M059J (cell line): Measurements from ENCODE around the gene DSE. TPM values are rescaled to one million over a fixed set of nuclear protein-coding genes. Genes with fewer than 3 reads are reported as not detected.

Experiments
- DNase-seq: peaks from one replicate; pipeline ENCODE4 v3.0.0-alpha.2; 2012; ENCODE audit warnings: low read depth
- total RNA-seq: library from RNA; depleted of rRNA; stranded (reverse); fragments of >200 nt; shearing (Covaris generic); gene quantifications from 2 replicates; pipeline ENCODE4 v1.2.3, GENCODE V29; 2014

The DSE gene
- total RNA-seq, 1 experiment from 2014 or later, result 24.5 TPM

DNA sequence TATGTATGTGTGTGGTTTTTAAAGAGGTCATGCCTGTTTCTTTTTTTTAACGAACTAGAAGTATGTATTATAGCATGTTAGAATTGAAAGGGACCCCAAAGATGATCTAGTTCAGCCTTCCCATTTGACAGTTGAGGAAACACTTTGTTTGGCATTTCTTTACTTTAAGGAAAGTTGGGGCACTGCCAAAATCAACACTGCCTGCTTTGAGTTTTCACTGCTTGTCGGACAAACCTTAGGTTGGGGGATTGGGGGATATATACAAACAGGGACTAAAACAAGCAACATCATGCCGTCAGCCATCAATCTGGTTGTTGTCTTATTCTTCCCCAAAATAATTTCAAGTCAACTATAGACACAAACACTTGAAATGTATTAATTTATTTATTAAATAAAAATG lies 76.3 kb downstream of the DSE start:
- DNase-seq, result peak; percentile 48

DNA sequence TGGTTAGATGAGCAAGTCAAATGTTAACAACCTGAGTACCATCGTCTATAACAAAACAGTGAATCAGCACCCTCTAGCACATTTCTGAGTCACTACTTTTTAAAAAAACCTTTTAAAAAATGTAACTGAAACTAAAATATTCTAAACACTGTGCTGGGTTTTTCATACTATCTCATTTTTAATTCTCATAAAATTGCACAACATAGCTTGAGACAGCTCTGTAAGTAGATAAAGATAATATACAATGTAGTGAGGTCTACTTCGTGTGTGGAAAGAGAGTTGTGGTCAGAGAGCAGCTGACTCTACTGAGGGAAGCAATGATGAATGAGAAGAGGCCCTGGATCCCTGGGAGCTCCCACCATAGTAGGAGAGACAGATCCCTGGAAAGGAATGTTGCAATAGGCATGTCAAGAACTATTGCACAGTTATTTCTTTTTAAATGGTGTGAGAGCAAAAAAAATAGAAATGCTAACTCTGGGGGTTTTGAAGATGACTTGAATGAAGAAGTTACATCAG lies 76.8 kb downstream of the DSE start:
- peak; percentile 76 for DNase-seq

DNA sequence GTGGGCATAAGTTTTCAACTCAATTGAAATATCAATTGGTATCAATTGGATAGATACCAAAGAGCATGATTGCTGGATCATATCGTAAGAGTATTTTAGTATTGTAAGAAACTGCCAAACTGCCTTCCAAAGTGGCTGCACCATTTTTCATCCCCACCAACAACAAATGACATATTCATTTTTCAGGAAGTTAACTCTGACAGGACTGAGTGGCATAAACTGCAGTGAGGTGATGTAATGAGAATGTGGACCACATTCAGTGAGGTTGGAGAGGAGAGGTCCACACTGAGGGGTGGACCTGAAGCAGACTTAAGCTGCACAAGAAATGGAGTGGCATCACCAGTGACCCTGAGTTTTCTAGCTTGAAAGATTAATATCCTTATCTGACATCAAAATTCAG lies 78.8 kb downstream of the DSE start:
- DNase-seq, result no peak

DNA sequence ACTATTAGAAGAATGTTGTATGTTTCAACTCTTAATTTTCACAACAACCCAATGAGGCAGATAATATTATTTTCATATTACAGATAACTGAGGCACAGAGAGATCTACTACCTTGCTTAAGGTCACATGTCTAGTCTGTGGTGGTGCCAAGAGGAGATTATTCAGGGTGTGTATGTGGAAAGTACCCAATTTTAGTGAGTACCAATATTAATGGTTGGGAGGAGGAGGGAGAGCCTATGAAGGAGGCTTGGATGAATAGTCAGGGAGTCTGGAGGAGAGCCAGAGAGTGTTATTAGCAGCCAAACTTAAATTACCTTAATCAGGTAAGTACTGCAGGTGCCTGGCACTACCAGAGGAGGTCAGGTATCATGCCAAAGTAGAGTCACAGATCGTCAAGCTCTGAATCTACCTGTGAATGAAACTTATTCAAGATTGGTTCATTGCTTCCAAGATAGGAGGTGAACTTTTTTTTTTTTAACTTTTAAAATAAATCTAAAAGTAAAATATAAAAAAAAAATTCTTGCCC lies 79.5 kb downstream of the DSE start:
- DNase-seq, result no peak

DNA sequence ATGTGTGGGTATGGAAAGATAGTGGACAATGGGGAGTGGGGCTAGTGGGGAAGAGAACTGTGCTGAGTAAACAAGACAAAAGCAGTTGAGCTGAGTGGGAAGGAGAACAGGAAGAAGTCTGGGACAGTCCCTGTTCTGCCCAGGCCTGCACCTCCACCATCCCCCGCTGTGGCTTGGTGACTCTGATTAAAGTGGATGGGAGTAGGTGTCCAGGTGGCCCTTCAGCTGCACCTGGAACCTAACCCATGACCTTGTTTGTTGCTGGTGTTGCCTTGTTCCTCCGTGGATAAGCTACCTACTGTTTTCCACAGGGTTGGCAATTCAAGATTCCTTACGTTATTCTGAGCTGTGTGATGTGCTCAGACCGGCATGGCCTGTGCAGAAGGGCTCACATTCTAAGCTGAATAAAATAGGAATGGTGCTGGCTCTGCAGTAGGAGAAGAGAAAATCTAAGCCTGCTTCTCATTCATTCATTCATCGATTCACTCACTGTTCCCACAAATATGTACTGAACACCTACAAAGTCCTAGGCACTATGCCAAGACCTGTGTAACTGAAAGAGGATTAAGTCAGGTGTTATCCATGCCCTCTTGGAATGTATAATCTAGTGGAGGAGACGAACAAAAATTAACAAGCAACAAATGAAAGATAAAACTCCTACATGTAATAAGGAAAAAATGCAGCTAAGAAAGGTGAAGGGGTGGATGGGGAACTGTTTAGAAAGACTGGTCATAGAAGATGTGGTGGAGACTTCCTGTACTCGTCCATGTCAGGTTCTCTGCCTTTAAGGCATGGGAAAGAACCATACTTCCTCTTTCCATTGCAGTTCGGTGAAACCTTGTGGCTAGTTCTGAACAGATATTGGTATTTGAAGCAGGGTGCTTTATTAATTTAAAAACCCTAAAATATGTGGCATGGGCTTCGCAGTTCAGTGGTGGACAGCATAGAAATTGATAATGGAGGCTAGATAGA lies 80.3 kb downstream of the DSE start:
- DNase-seq, result peak; percentile 5

DNA sequence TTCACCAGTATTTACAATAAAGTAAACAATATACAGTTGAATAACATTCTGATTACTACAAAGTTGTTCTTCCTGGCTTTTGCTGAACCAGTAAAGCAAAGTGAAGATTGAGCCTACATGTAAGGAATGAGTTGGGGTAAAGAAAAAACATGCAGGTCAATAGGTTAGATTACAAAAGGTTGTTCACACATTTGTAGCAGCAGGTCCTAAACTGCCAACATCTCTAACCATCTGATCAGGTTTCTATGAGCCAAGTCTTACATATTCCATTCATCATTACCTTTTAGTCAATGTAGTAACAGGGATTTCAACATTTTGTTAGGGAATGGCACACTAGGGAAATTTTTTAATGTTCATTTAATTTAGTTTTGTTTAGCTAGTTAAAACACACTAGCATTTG lies 81.2 kb downstream of the DSE start:
- DNase-seq, result no peak

DNA sequence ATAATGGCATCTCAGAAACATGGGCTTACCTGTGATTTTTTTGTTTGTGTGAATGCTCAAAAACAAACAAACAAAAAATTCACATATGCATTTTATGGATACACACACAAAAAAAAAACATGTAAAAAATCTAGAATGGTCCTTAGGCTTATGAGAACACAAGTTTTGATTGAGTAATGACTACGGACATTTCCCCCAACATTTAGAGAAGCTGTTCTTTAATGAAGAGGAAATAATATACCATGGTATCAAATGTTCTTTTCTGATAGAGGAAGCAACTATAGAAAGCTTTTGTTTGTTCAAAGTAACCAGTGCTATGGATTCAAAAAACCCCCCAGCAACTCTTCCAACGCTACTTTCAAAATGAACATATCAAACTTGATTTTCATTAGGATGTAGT lies 81.8 kb downstream of the DSE start:
- DNase-seq, result no peak

DNA sequence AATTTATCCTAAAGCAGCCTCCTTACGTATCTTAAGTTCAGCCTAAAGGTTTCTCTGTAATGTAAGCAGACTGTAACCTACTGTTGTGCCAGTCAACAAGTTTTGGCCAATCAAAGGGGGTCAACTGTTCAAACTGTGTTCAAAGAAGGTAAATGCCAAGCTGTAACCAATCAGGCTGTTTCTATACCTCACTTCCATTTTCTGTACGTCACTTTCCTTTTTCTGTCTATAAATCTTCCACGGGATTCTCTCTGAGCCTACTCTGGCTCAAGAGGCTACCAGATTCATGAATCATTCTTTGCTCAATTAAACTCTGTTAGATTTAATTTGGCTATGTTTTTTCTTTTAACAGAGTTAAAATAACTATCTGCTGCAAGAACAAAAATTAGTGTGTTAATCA lies 85.4 kb downstream of the DSE start:
- no peak for DNase-seq

DNA sequence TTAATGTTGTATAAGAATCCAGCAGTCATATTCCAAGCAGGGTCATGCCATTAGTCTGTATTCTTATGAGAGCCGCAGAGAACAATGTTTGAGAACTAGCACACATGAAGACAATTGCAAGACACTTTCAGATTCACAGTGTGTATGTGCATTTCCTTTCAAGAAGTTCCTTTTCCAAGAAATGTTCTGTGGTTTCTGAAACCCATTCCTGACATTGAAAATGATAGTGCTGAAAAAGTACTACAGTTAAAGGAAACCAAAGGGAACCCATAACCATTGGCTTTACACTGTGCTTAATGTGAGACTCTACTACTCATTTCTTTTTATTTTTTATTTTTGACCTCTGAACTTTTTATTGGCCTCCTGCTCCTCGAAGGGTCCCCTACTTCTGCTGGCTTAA lies 86.2 kb downstream of the DSE start:
- DNase-seq, result no peak

DNA sequence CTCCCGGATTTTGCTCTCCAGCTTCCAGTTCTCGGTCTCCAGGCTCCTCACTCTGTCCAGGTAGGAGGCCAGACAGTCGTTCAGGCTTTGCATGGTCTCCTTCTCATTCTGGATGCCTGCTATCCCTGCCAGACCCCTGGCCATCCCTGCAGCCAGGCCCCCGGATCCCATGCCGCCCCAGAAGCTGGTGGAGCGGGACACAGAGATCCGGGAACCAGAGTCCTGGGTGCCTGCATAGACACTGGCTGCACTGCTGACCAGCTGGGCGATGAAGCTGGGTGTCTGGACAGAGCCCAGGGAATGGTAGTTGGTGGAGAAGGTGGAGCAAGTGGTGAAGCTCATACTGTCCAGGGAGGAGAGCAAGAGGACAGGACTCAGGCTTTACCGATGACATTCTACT lies 87.5 kb downstream of the DSE start:
- DNase-seq, result no peak

DNA sequence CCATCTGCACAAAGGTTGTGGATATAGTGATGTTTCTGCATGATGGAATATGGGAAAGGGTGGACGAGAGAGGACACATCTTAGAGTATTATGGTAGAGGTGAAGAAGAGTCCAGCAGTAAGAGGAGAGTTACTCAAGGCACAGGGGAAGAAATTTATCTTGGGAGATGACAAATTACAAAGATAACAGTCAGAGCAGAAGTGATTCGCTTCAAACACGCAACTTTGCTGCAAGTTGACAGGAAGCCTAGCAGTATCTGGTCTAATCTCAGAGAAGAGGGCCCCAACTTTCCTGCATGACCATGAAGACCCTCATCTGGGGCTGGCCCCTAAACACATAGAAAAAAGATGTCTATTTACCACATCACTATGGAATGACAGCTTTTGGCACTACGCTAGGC lies 89.2 kb downstream of the DSE start:
- no peak for DNase-seq

DNA sequence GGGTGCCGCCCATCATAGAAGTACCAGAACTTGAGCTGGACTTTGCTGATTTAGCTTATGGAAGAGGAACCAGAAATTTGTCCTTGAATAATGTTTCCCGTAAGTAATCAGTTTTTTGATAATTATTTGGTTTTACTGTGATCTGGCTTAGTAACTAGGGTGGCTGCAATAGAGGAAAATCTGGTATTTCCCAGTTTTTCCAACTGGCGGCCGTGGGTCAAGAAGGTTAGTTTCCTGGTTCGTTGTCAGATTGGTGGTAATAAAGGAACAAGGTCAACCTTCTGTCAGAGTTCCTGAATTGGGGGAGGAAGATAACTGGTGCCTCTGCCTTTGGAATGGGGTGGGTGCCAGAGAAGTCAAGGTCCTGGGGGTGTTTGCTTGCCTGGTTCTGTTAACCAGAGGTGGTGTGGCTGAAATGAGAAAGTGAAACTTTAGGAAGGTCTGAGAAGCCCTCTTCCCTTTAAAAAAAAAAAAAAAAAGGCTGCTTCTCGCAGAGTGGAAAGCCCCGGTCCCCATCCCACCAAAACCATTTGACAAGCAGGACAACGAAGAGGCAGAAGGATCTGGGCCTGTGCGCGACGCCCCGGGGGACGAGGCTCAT lies 90.7 kb downstream of the DSE start, which contains the start of gene CALHM6:
CALHM6 (plus strand) TSS at position 45 of the 601 bp plus-strand sequence; CDS start at position 600, 555 bp downstream.
- no peak for DNase-seq

DNA sequence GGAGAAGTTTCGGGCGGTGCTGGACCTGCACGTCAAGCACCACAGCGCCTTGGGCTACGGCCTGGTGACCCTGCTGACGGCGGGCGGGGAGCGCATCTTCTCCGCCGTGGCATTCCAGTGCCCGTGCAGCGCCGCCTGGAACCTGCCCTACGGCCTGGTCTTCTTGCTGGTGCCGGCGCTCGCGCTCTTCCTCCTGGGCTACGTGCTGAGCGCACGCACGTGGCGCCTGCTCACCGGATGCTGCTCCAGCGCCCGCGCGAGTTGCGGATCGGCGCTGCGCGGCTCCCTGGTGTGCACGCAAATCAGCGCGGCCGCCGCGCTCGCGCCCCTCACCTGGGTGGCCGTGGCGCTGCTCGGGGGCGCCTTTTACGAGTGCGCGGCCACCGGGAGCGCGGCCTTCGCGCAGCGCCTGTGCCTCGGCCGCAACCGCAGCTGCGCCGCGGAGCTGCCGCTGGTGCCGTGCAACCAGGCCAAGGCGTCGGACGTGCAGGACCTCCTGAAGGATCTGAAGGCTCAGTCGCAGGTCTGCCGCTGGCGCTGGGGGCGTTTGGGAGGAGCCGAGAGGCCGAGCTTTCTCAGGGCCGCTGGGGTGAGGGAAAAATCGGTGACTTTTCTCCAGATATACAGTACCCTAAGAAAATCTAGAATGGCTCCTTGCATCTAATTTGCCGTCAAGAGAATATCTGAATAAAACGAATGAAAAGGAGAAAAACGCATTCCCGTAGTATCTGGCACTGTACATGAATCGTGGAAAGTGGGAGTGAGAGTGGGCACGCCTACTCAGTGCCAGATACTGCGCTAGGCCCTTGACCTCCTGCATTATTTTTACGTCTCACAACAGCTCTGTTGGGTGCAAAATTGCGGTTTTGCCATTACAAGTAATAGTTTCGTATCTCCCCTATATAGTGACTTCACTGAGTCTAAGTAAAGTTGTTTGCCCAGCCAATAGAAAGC lies 91.5 kb downstream of the DSE start:
- DNase-seq, result peak; percentile 66

DNA sequence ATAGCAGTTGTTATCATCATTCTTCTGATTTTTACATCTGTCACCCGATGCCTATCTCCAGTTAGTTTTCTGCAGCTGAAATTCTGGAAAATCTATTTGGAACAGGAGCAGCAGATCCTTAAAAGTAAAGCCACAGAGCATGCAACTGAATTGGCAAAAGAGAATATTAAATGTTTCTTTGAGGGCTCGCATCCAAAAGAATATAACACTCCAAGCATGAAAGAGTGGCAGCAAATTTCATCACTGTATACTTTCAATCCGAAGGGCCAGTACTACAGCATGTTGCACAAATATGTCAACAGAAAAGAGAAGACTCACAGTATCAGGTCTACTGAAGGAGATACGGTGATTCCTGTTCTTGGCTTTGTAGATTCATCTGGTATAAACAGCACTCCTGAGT lies 92.6 kb downstream of the DSE start:
- no peak for DNase-seq

DNA sequence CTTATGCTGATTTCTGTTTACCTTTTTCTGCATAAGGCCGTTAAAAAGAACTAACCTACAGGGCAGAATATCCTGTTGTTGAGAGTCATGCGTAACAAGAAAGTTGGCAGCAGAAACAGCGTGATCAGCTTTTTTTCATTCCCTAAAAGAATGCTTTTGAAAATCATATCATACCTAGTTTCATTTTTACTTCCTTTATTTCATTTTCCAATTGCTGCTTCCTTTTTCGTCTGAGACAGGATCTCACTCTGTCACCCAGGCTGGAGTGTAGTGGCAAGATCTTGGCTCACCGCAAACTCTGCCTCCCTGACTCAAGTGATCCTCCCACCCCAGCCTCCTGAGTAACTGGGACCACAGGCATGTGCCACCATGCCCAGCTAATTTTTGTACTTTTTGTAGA lies 94.5 kb downstream of the DSE start:
- no peak for DNase-seq

DNA sequence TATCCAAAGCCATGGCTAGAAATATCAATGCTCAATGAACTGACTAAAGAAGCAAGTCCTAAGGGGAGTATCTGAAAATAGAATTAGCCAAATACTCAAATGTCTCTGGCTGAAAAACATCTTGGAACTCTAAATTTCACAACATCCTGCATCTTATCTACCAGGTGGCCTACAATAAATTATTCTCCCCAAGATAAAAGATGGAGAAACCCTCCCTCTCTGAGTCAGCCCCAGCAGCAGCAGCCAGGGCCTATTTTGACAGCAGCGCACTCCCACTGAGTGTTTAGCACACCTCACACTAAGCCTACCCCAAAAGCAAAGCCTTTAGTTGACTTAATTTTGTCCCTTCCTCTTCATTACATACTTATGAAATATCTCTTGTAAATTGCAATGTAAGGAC lies 96.3 kb downstream of the DSE start:
- no peak for DNase-seq

DNA sequence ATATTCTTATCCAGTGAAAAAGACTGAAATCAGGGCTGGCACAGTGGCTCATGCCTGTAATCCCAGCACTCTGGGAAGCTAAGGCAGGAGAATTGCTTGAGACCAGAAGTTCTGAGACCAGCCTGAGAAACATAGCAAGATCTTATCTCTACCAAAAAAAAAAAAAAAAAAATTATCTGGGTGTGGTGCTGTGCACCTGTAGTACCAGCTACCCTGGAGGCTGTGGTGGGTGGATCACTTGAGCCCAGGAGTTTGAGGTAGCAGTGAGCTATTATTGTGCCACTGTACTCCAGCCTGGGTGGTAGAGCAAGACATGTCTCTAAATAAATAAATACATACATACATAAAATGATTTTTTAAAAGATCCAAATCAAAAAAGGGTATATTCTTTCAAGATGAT lies 96.8 kb downstream of the DSE start:
- no peak for DNase-seq

DNA sequence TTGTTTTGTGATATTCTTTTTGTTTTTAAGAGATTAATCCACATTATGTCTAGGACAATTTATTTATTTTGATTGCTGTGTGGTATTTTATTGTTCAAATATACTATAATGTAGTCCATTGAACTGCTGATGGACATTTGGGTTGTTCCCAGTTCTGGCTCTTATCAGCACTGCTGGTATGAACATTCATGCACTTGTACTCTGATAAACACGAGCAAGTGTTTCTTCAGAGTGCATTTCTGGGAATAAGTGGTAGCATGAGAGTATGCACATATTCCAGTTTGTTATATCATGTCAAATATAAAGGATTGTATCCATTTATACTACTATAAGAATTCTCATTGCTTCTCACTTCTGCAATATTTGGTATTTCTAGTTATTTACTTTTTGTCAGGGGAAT lies 97.5 kb downstream of the DSE start:
- no peak for DNase-seq

DNA sequence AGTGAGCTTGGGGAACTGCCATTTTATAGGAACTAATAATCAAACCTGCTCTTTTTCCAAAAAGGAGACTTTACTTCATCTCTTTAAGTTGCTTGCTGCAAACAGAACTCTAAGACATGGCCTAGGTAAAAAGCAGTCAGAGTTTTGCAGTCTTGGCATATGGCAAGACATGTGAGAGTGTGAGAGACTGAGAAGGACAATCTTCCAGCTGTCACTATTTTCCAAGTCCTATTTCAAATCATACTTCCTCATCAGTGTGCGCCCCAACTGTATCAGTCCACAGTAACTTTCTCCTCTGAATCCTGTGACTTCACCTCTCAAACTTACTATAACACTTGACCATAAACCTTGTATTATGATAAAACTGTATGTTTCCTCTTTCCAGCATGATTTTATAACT lies 100.8 kb downstream of the DSE start:
- no peak for DNase-seq

DNA sequence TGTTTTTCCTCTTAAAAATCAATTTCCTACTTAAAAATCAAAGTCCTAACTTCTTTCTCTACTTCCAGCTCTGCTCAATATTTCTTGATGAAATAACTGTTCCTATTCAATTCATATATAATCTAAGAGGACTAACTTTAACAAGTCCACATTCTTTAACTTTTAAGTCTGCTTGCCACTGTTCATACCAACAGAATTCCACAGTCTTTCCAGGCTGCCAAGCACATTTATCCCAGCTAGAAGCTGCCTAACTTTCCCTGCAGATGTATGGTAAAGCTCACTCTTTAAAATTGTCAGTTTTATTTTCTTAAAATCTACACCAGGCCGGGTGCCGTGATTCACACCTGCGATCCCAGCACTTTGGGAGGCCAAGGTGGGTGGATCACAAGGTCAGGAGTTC lies 102.0 kb downstream of the DSE start:
- DNase-seq, result no peak

DNA sequence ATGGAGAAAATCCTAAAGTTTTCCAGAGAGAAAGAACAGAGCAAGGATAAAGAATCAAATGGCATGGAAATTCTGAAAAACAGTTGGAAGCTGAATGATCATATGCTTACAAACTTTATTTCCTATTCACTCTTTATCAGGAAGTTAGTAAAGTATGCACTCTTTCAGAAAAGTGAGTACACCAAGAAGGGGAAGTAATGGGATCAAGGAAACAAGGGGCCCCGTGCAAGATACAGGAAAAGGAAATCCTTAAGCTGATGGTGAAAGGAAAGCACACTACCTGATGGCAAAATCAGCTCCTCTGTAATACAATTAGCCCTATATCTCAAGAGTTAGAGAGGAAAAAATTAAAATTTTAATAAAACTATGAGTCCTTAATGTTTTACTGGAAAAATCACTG lies 104.4 kb downstream of the DSE start:
- DNase-seq, result no peak
